DOHH2 (cell line): ENCODE data around the gene PRCC.

ENCODE experiments used
- H3F3A ChIP-seq: fragments of 200-600 bp; sonication (generic), shearing (Covaris generic); 2 replicates; pipeline ENCODE4 v1.6.0; 2016; ENCODE audit warnings: antibody characterized with exemption, mild to moderate bottlenecking; ENCODE audit not compliant: control insufficient read depth, insufficient read depth
- H3K27ac ChIP-seq: fragments of 200-600 bp; sonication (generic); 2 replicates; pipeline ENCODE4 v1.5.1; 2014; ENCODE audit warnings: low read depth, mild to moderate bottlenecking, low read length, moderate library complexity
- H3K27me3 ChIP-seq: fragments of 200-600 bp; sonication (generic); 2 replicates; pipeline ENCODE4 v1.6.1; 2014; ENCODE audit warnings: mild to moderate bottlenecking, low read length, mixed read lengths; ENCODE audit not compliant: control insufficient read depth
- H3K36me3 ChIP-seq: fragments of 200-600 bp; sonication (generic); 2 replicates; pipeline ENCODE4 v1.6.1; 2014; ENCODE audit warnings: mild to moderate bottlenecking, low read length, moderate library complexity, mixed read lengths; ENCODE audit not compliant: control insufficient read depth
- H3K4me1 ChIP-seq: fragments of 200-600 bp; sonication (generic); 2 replicates; pipeline ENCODE4 v1.6.1; 2014; ENCODE audit warnings: mild to moderate bottlenecking, low read length, mixed read lengths; ENCODE audit not compliant: control insufficient read depth
- H3K4me2 ChIP-seq: fragments of 200-600 bp; sonication (generic); 2 replicates; pipeline ENCODE4 v1.6.0; 2014; ENCODE audit warnings: mild to moderate bottlenecking, low read length, moderate library complexity
- H3K4me3 ChIP-seq: fragments of 200-600 bp; sonication (generic); 2 replicates; pipeline ENCODE4 v1.5.1; 2014; ENCODE audit warnings: mild to moderate bottlenecking, low read length, mixed read lengths
- H3K79me2 ChIP-seq: fragments of 200-600 bp; sonication (generic); 2 replicates; pipeline ENCODE4 v1.6.1; 2014; ENCODE audit warnings: mild to moderate bottlenecking, low read length, mixed read lengths; ENCODE audit not compliant: control insufficient read depth
- H3K9me2 ChIP-seq: fragments of 200-600 bp; sonication (generic); replicated peaks from 2 replicates; pipeline ENCODE4 v1.6.1; 2014; ENCODE audit warnings: mild to moderate bottlenecking, low read length, mixed read lengths; ENCODE audit not compliant: control insufficient read depth
- H3K9me3 ChIP-seq: fragments of 200-600 bp; sonication (generic); 2 replicates; pipeline ENCODE4 v1.6.1; 2014; ENCODE audit warnings: antibody characterized with exemption, low read length, mixed read lengths; ENCODE audit not compliant: control insufficient read depth, insufficient read depth
- H4K20me1 ChIP-seq: fragments of 200-600 bp; sonication (generic); 2 replicates; pipeline ENCODE4 v1.6.0; 2014; ENCODE audit warnings: low read depth, mild to moderate bottlenecking, antibody characterized with exemption, low read length, moderate library complexity; ENCODE audit not compliant: control insufficient read depth, insufficient read depth
- CTCF ChIP-seq: fragments of 200-600 bp; sonication (generic); IDR thresholded peaks from one replicate; pipeline ENCODE4 v1.5.1; 2014; ENCODE audit warnings: antibody characterized with exemption, mild to moderate bottlenecking, low read depth, low read length; ENCODE audit not compliant: poor library complexity, severe bottlenecking
- EZH2phosphoT487 ChIP-seq: fragments of 200-600 bp; sonication (generic); IDR thresholded peaks from 2 replicates; pipeline ENCODE4 v1.6.1; 2017; ENCODE audit warnings: borderline replicate concordance, mild to moderate bottlenecking, antibody characterized with exemption, low read length, moderate library complexity, mixed read lengths

The PRCC gene

GRCh38 chr1:156795374-156795733 is 28.0 kb downstream of the PRCC start:
- TF ChIP-seq CTCF (no peak), EZH2phosphoT487 (no peak)
- Histone ChIP-seq H3K9me3 (no peaks in the 10 kb centered on the region), H4K20me1 (no peaks in the 10 kb centered on the region; the same call in 1 of the 2 replicates), H3F3A (peaks cover 10% of the 10 kb centered on the region), H3K4me1 (peaks cover 28% of the 10 kb centered on the region), H3K4me2 (no peak overlapping the region), H3K79me2 (no peaks in the 10 kb centered on the region), H3K27me3 (no peaks in the 10 kb centered on the region), H3K9me2 (no peaks in the 10 kb centered on the region), H3K36me3 (peaks cover 88% of the 10 kb centered on the region), H3K27ac (no peak overlapping the region), H3K4me3 (no peak overlapping the region)

GRCh38 chr1:156795787-156796186 is 28.5 kb downstream of the PRCC start:
- peaks cover 91% of the 10 kb centered on the region for H3K36me3 ChIP-seq
- H3K9me3 ChIP-seq = no peaks in the 10 kb centered on the region
- H3K9me2 ChIP-seq = no peaks in the 10 kb centered on the region
- TF ChIP-seq CTCF (no peak), EZH2phosphoT487 (no peak)
- peaks cover 10% of the 10 kb centered on the region for H3F3A ChIP-seq
- no peaks in the 10 kb centered on the region; the same call in 1 of the 2 replicates for H4K20me1 ChIP-seq
- peaks cover 28% of the 10 kb centered on the region for H3K4me1 ChIP-seq
- no peak overlapping the region for H3K27ac ChIP-seq
- H3K4me2 ChIP-seq = peak overlapping the region; percentile 31; the same call in 1 of the 2 replicates
- no peaks in the 10 kb centered on the region for H3K27me3 ChIP-seq
- 0 out of 2 replicates have a peak overlapping the region, but pooled peaks have one; percentile 7 for H3K4me3 ChIP-seq
- H3K79me2 ChIP-seq = no peaks in the 10 kb centered on the region

GRCh38 chr1:156796340-156797097 is 29.2 kb downstream of the PRCC start:
- Histone ChIP-seq H3K4me2 (peak overlapping the region; percentile 31; the same call in 1 of the 2 replicates), H3K9me2 (no peaks in the 10 kb centered on the region), H3K4me3 (0 out of 2 replicates have a peak overlapping the region, but pooled peaks have one; percentile 7), H3K27ac (no peak overlapping the region), H3K79me2 (no peaks in the 10 kb centered on the region), H3K36me3 (peaks cover 91% of the 10 kb centered on the region), H3K9me3 (no peaks in the 10 kb centered on the region), H4K20me1 (no peaks in the 10 kb centered on the region; the same call in 1 of the 2 replicates), H3F3A (peaks cover 10% of the 10 kb centered on the region), H3K4me1 (peaks cover 28% of the 10 kb centered on the region), H3K27me3 (no peaks in the 10 kb centered on the region)
- no peak for TF ChIP-seq CTCF
- TF ChIP-seq EZH2phosphoT487 = no peak
